Fibroblast of villous mesenchyme (primary cell): ENCODE measurements around the gene BUB1B. TPM values are rescaled to one million over a fixed set of nuclear protein-coding genes. Genes with fewer than 3 reads are reported as not detected.
A peak's percentile ranks its signal among the peaks of the same experiment; 100 is the strongest.

Experiments
- DNase-seq: peaks from one replicate; pipeline ENCODE4 v3.0.0-alpha.2; 2010; ENCODE audit warnings: low read depth
- H3K4me3 ChIP-seq: 2 replicates; pipeline ENCODE4 v1.5.1; 2011; ENCODE audit warnings: low read depth, mild to moderate bottlenecking, low read length
- CTCF ChIP-seq: IDR thresholded peaks from 2 replicates; pipeline ENCODE4 v1.5.1; 2012; ENCODE audit warnings: low read depth, mild to moderate bottlenecking, low read length; ENCODE audit not compliant: insufficient read depth
- total RNA-seq: library from RNA; depleted of rRNA; stranded (reverse); fragments of >200 nt; gene quantifications from 2 replicates; pipeline ENCODE4 v1.2.3, GENCODE V29; 2012

BUB1B gene
- total RNA-seq, 1 donor = 19.9 TPM

- no peak overlapping the region for H3K4me3 ChIP-seq
- no peak for TF ChIP-seq CTCF
- no peak for DNase-seq
Observed at GRCh38 chr15:40198355-40199085, 37.7 kb downstream of the BUB1B start.

DNA sequence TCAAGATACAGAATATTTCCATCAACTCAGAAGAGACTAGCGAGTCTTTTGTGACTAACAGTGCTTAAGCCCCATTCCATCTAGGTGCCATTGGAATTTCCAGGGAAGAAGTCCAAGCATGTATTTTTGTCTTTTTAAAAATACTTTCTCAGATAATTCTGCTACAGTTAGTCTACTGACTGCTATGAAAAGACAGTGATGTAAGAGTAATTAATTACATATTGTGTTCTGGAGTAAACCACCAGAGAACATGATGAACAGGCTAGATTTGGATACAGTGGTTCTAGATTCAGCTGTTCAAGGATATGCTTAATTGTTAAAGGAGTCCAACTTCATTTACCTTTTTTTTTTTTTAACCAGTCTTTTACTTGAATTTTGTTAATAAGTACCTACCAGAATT lies 43.2 kb downstream of the BUB1B start:
- H3K4me3 ChIP-seq = no peak overlapping the region
- TF ChIP-seq CTCF = no peak

GRCh38 chr15:40217166-40217824 lies 56.4 kb downstream of the BUB1B start:
- TF ChIP-seq CTCF = peak; percentile 79
- no peak overlapping the region for H3K4me3 ChIP-seq
- DNase-seq = peak; percentile 77

More for the DNA sequence above, 43.2 kb downstream of the BUB1B start:
- no peak for DNase-seq

DNA sequence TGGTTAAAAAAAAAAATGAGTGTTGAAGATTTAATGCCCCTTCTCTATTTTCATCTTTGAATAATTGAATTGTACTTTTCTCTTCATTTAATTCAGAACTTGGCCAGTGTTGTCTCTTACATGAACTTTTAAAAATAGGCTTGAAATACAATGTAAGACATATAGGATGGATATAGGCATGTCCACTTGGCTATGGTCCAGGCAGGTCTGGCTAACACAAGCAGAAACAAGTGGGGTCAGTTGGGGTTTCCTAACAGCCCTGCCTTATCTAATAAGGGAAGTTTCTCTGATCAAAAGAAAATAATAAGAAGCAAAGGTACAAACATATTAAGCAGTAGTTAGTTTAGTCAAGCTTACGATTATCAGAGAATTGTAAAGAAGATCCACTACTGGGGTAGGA lies 58.9 kb downstream of the BUB1B start:
- no peak overlapping the region for H3K4me3 ChIP-seq
- TF ChIP-seq CTCF = no peak
- DNase-seq = no peak

DNA sequence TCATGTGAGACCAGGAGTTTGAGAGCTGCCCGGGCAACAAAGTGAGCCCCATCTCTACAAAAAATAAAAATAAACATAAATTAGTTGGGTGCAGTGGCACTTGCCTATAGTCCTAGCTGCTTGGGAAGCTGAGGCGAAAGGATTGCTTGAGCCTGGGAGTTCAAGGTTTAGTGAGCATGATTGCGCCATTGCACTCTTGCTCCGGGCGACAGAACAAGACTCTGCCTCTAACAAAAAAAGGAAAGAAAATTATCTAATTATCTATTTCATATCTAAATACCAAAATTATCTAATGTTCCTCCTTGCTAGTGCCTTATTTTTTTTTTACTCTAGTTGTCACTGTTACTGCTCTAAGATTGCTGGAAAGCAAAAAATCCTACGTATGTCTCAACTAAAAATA lies 61.3 kb downstream of the BUB1B start:
- TF ChIP-seq CTCF = no peak
- DNase-seq = no peak
- H3K4me3 ChIP-seq = no peak overlapping the region

- H3K4me3 ChIP-seq = no peak overlapping the region
- DNase-seq = no peak
- TF ChIP-seq CTCF = no peak
Observed at GRCh38 chr15:40226736-40227135, 65.9 kb downstream of the BUB1B start.
